ENCODE measurements around the gene NOP10.

Gene NOP10

DNA sequence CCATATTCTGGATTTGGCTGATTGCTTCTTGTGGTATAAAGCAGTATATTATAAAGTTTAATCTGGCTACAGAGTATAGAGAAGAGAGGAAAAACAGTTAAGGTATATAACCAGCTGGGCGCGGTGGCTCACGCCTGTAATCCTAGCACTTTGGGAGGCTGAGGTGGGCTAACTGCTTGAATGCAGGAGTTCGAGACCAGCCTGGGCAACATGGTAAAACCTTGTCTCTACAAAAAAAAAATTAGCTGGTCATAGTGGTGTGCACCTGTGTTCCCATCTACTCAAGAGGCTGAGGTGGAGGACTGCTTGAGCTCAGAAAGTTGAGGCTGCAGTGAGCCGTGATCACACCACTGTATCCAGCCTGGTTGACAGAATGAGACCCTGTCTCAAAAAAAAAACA is 12.7 kb downstream of the NOP10 start:
- DNase-seq: no peak

GRCh38 chr15:34329006-34329405 is 13.9 kb downstream of the NOP10 start:
- DNase-seq: no peak

DNA sequence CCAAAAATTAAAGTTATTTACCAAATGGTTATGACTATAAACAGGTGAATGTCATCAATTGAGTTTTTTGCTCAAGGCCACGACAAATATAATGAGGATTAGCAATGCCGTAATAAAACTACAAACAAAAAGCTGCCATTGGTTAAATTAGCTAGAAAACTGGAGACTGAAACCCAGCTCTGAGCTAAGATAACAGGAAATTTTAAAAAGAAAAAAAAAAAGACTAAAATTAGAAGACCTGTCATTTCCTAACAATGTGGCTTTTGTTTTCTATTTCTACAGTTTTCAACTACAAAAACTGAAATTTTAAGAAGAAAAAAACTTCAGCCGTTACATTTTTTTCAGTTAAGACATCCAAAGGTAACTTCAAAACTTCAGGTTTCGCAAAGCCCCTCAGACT is 15.0 kb downstream of the NOP10 start:
- peak in 1 of 5 experiments; percentile 37 for DNase-seq

DNA sequence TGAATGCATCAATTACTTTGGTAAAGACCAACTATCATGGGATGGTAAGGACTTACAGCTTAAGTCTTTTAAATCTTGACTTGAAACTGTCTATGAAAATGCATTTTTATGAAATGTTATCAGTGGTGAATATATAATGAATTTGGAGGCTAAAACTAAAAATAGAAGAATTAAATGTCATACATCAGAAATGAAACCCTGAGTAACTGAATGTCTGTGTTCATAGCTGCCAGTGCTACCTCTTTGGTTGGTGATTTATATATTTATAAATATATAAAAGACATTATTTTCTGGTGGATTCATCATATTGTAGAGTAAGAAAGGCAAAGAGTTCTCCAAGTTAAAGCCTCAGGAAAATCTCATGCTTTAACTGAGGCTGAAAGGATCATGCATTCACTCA is 17.6 kb downstream of the NOP10 start:
- DNase-seq: no peak

DNA sequence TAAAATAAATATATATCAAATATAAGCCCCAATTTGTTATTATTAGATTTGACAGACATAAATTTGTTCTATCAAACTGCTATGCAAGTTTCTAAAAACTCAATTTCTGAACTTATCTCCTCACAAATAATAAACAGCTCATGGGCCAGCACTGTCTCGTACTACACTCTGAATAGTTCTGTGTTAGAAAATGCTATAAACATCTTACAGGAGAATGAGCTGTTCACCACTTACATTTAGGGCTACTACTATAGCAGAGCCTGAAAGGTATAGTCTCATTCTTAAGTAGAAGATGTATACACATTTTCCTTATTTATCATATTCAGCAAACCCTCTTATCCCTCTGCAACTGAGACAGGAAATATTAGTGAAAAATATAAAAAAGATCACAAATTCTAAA is 18.0 kb downstream of the NOP10 start:
- no peak for DNase-seq

DNA sequence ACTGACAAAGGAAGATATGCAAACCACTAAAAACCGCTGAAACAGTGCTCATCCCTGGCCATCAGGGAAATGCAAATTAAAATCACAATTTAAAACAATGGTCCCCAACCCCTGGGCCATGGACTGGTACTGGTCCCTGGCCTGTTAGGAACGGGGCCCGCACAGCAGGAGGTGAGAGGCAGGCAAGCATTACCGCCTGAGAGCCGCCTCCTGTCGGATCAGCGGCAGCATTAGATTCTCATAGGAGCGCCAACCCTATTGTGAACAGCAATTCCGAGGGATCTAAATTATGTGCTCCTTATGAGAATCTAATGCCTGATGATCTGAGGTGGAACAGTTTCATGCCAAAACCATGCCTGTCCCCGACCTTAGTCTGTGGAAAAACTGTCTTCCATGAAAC is 19.7 kb downstream of the NOP10 start:
- no peak for DNase-seq

DNA sequence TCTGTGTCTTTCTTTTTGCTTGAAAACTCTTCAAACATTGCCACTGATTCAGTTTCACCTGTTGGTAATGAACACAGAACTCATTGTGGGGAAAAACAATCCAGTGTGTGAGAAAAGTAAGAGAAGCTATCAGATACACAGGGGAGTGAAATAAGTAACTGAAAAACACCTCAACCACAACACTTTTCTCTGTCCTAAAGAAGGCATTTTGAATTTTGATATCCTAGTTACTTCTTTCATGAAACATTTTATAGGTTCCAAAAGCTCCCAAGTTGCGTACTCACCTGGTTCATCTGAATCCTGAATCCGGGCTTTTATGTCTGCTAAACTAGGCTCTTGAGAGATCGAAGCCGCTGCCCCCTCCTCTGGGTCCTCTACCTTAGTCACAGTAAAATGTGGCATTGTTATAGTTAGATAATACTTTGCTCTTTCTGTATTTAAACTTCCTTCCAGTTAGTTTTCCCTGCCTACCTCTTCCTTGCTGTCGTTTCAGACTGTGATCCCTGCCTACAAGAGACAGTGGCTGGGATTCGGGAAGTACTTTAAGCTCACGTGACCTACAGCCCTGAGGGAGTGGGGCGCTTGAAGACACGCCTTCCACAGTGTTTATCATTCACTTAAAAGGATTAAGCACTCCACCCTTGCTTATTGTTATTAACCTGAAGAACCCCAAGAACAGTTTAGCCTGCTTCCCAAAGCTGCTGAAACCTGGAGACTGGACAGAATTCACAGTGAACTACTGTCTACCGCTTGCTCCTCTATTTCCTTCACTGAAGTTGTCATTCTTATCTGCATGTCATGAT is 24.5 kb downstream of the NOP10 start:
- DNase-seq: peak in 2 of 5 experiments; percentile 18 to 58

DNA sequence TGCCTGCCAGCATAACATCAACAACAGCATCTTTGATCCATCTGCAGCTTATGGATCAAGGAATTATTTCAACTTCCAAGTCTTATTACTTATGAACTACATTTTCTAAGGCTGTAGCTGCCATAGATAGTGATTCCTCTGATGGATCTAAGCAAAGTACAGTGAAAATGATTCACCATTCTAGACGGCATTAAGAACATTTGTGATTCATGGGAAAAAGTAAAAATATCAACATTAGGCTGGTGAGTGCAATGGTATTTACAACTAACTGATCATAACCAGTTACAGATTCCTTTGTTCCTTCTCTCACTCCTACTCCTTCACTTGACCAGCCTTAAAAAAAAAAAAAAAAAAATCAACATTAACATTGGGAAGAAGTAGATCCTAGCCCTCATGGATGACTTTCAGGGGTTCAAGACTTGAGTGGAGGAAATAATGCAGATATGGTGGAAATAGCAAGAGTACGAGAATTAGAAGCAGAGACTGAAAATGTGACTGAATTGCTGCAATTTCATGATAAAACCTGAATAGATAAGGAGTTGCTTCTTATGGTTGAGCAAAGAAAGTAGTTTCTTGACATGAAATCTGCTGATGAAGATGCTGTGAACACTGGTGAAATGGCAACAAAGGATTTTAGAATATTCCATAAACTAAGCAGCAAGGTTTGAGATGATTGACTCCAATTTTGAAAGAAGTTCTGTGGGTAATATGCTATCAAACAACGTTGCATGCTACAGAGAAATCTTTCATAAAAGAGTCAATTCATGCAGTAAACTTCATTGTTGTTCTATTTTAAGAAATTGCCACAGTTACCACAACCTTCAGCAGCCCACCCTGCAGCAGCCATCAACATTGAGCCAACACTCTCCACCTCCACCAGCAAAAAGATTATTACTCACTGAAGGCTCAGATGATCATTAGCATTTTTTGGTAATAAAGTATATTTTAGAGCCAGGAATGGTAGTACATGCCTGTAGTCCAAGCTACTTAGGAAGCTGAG is 28.1 kb downstream of the NOP10 start:
- no peak for DNase-seq

GRCh38 chr15:34311563-34311962 is 31.4 kb downstream of the NOP10 start:
- DNase-seq: no peak

GRCh38 chr15:34304613-34305012 is 38.3 kb downstream of the NOP10 start:
- no peak for DNase-seq

- no peak for DNase-seq
Observed at GRCh38 chr15:34301058-34301457, 41.9 kb downstream of the NOP10 start.

- DNase-seq: no peak
Observed at GRCh38 chr15:34297059-34297458, 45.9 kb downstream of the NOP10 start.

GRCh38 chr15:34292621-34293020 is 50.3 kb downstream of the NOP10 start:
- no peak for DNase-seq
